HCT116 (cell line): ENCODE measurements around the gene ST3GAL3. TPM values are rescaled to one million over a fixed set of nuclear protein-coding genes. Genes with fewer than 3 reads are reported as not detected.

Experiments
- ATAC-seq: fragments of 200-7000 bp; cut with Tn5 transposase; 2 replicates; pipeline ENCODE4 v1.9.1; 2020; ENCODE audit warnings: mild to moderate bottlenecking, moderate library complexity
- BruUV-seq: library from RNA; stranded (reverse); fragments of 400-500 nt; replicated peaks from 2 replicates; lab custom pipeline; 2021; lab: Mats Ljungman, UMichigan
- CTCF ChIA-PET: fragments of 300-600 bp; sonication (Branson Sonifier 250); formaldehyde crosslinking; loops from one replicate; lab custom pipeline; 2021; ENCODE audit warnings: antibody characterized with exemption; lab: Charles Lee
- POLR2A ChIA-PET: fragments of 300-600, 350-600 bp; sonication (Branson Sonifier 250); formaldehyde crosslinking; loops from one replicate; lab custom pipeline; 2021; ENCODE audit warnings: antibody characterized with exemption; lab: Charles Lee
- RAD21 ChIA-PET, 2 experiments: fragments of 300-600 bp; sonication (Branson Sonifier 250); formaldehyde crosslinking; loops; one replicate each; lab custom pipeline; 2023; ENCODE audit warnings: low total read pairs in 2 of 2; ENCODE audit not compliant: uncharacterized antibody in 2 of 2, unreplicated experiment in 2 of 2, low non-redundant PET in 1 of 2; lab: Charles Lee
- DNase-seq: peaks from one replicate; pipeline ENCODE4 v3.0.0-alpha.2; 2010; ENCODE audit warnings: low read depth, low spot score
- H2AFZ ChIP-seq: fragments of 200-600 bp; shearing (Covaris generic), sonication (generic); 2 replicates; pipeline ENCODE4 v1.6.1; 2017; ENCODE audit warnings: low read depth, mixed run types, mixed read lengths, antibody characterized with exemption, low read length; ENCODE audit not compliant: poor library complexity, severe bottlenecking
- H3K27ac ChIP-seq: 2 replicates; pipeline ENCODE4 v1.5.1; 2012; ENCODE audit warnings: low read depth, low read length
- H3K27me3 ChIP-seq: fragments of 200-600 bp; sonication (generic); 2 replicates; pipeline ENCODE4 v1.6.1; 2016; ENCODE audit warnings: mixed run types, low read length, mixed read lengths; ENCODE audit not compliant: insufficient read depth
- H3K36me3 ChIP-seq, 2 experiments: fragments of 200-500 bp in 1 of 2; fragments of 200-600 bp in 1 of 2; sonication (Bioruptor generic) in 1 of 2; sonication (generic) in 1 of 2; 2 replicates each; pipeline versions ENCODE4 v1.5.1 to v1.6.1; 2014 to 2016; ENCODE audit warnings: low read length in 2 of 2, inconsistent platforms in 1 of 2, mixed read lengths in 1 of 2, mixed run types in 1 of 2; ENCODE audit not compliant: insufficient read depth in 2 of 2, control insufficient read depth in 1 of 2
- H3K4me1 ChIP-seq, 2 experiments: fragments of 200-600 bp in 1 of 2; sonication (generic) in 1 of 2; 2 replicates each; pipeline versions ENCODE4 v1.5.1 to v1.6.1; 2012 to 2017; ENCODE audit warnings: low read length in 2 of 2, inconsistent platforms in 1 of 2, mild to moderate bottlenecking in 1 of 2, mixed read lengths in 1 of 2, mixed run types in 1 of 2, moderate library complexity in 1 of 2; ENCODE audit not compliant: insufficient read depth in 2 of 2, control insufficient read depth in 1 of 2
- H3K4me2 ChIP-seq: fragments of 200-600 bp; sonication (generic); 2 replicates; pipeline ENCODE4 v1.6.1; 2017; ENCODE audit warnings: mixed run types, low read length, mixed read lengths
- H3K4me3 ChIP-seq, 2 experiments: fragments of 200-600 bp in 1 of 2; sonication (generic) in 1 of 2; replicated peaks in 1 of 2; 2 replicates each; pipeline ENCODE4 v1.5.1; 2011 to 2016; ENCODE audit warnings: low read length in 2 of 2, control low read depth in 1 of 2, low read depth in 1 of 2, mild to moderate bottlenecking in 1 of 2, mixed read lengths in 1 of 2, mixed run types in 1 of 2
- H3K79me2 ChIP-seq: fragments of 200-600 bp; sonication (generic); 2 replicates; pipeline ENCODE4 v1.6.1; 2017; ENCODE audit warnings: mild to moderate bottlenecking, mixed run types, low read length, moderate library complexity, mixed read lengths; ENCODE audit not compliant: insufficient read depth
- H3K9ac ChIP-seq: fragments of 200-600 bp; sonication (generic); 2 replicates; pipeline ENCODE4 v1.6.1; 2016; ENCODE audit warnings: low read length, mixed read lengths
- H3K9me2 ChIP-seq: fragments of 200-600 bp; sonication (generic), shearing (Covaris generic); 2 replicates; pipeline ENCODE4 v1.6.1; 2017; ENCODE audit warnings: mixed run types, mild to moderate bottlenecking, moderate library complexity; ENCODE audit not compliant: insufficient read depth
- H3K9me3 ChIP-seq, 2 experiments: fragments of 200-500 bp in 1 of 2; fragments of 200-600 bp in 1 of 2; sonication (Bioruptor generic) in 1 of 2; sonication (generic) in 1 of 2; 2 replicates each; pipeline ENCODE4 v1.6.1; 2014 to 2017; ENCODE audit warnings: low read length in 2 of 2, mixed read lengths in 2 of 2, inconsistent platforms in 1 of 2, low read depth in 1 of 2, mild to moderate bottlenecking in 1 of 2, mixed run types in 1 of 2, moderate library complexity in 1 of 2; ENCODE audit not compliant: control insufficient read depth in 1 of 2, insufficient read depth in 1 of 2
- H4K20me1 ChIP-seq: fragments of 200-600 bp; sonication (generic), shearing (Covaris generic); 2 replicates; pipeline ENCODE4 v1.6.1; 2017; ENCODE audit warnings: mixed run types, mild to moderate bottlenecking, moderate library complexity; ENCODE audit not compliant: insufficient read depth
- ATF3 ChIP-seq: IDR thresholded peaks from 2 replicates; pipeline ENCODE4 v1.6.1; 2012
- ELF1 ChIP-seq: IDR thresholded peaks from 2 replicates; pipeline ENCODE4 v1.6.1; 2012; ENCODE audit warnings: low read depth, borderline replicate concordance
- EZH2 ChIP-seq: fragments of 200-600 bp; sonication (generic); IDR thresholded peaks from 2 replicates; pipeline ENCODE4 v1.6.1; 2017; ENCODE audit warnings: antibody characterized with exemption, mixed run types
- EZH2phosphoT487 ChIP-seq: fragments of 200-600 bp; IDR thresholded peaks from 2 replicates; pipeline ENCODE4 v1.6.1; 2018; ENCODE audit warnings: antibody characterized with exemption, borderline replicate concordance
- MAX ChIP-seq: IDR thresholded peaks from 2 replicates; pipeline ENCODE4 v1.6.1; 2012
- RAD21 ChIP-seq: IDR thresholded peaks from 2 replicates; pipeline ENCODE4 v1.6.1; 2012; ENCODE audit warnings: low read depth, mild to moderate bottlenecking
- REST ChIP-seq: IDR thresholded peaks from 2 replicates; pipeline ENCODE4 v1.6.1; 2012; ENCODE audit warnings: low read depth
- SIN3A ChIP-seq: IDR thresholded peaks from 2 replicates; pipeline ENCODE4 v1.6.1; 2012; ENCODE audit warnings: low read depth
- SP1 ChIP-seq: IDR thresholded peaks from 2 replicates; pipeline ENCODE4 v1.6.1; 2012; ENCODE audit warnings: low read depth
- SRF ChIP-seq: IDR thresholded peaks from 2 replicates; pipeline ENCODE4 v1.6.1; 2012; ENCODE audit warnings: low read depth
- YY1 ChIP-seq: IDR thresholded peaks from 2 replicates; pipeline ENCODE4 v1.6.1; 2011; ENCODE audit warnings: low read length, low read depth, moderate library complexity, mild to moderate bottlenecking; ENCODE audit not compliant: insufficient replicate concordance; ENCODE audit errors: extremely low read depth
- intact Hi-C: fragments of 100-400 bp; cut with micrococcal nuclease; formaldehyde crosslinking; loops from 2 replicates; pipeline ENCODE4 v1.10.0; 2022
- total RNA-seq: library from RNA; stranded (reverse); gene quantifications from one replicate; pipeline ENCODE4 v1.2.1, GENCODE V29; 2021; ENCODE audit not compliant: unreplicated experiment

Gene ST3GAL3
- total RNA-seq, 1 experiment from 2014 or later, result 7.2 TPM

GRCh38 chr1:43660355-43660754 lies 47.0 kb upstream of the ST3GAL3 start (continued):
- no peak for TF ChIP-seq ATF3
- TF ChIP-seq, all 23 proteins: peak for 0

- ATAC-seq (no peak), DNase-seq (no peak)
- no peaks in the 10 kb centered on the region for H4K20me1 ChIP-seq
- H3K36me3 ChIP-seq, result peaks cover 61 to 78% of the 10 kb centered on the region in 2 experiments
- intact Hi-C loops, result loop anchor here (1.0 kb wide), 1 partner anchor 13 kb away; no protein-coding TSS in a partner anchor
- RAD21 ChIA-PET, result no interaction called here
- H3K27me3 ChIP-seq, result no peaks in the 10 kb centered on the region
- no peak overlapping the region for H3K9ac ChIP-seq
- BruUV-seq, result no TSS peak
- H3K4me3 ChIP-seq, result no peak overlapping the region
- H2AFZ ChIP-seq, result no peak overlapping the region
- H3K4me1 ChIP-seq, result no peaks in the 10 kb centered on the region
- H3K9me2 ChIP-seq, result no peaks in the 10 kb centered on the region
- H3K4me2 ChIP-seq, result no peak overlapping the region
- H3K27ac ChIP-seq, result no peak overlapping the region
- CTCF ChIA-PET, result no interaction called here
- TF ChIP-seq EZH2, result no peak
- no peak for TF ChIP-seq MAX
- no peak for TF ChIP-seq ATF3
- TF ChIP-seq SRF, result no peak
- TF ChIP-seq RAD21, result no peak
- no peak for TF ChIP-seq EZH2phosphoT487
- TF ChIP-seq SP1, result no peak
- TF ChIP-seq SIN3A, result no peak
- no peak for TF ChIP-seq REST
- no peak for TF ChIP-seq ELF1
- no peak for TF ChIP-seq YY1
- POLR2A ChIA-PET, result interaction anchor here (1.5 kb wide), 1 partner anchor 14 kb away, joined by 7 read pairs; the partner anchor contains the start of gene KDM4A
- no peaks in the 10 kb centered on the region for H3K79me2 ChIP-seq
- no peaks in the 10 kb centered on the region for H3K9me3 ChIP-seq
Observed at GRCh38 chr1:43664369-43664768, 43.0 kb upstream of the ST3GAL3 start.
